ENCODE measurements around the gene CEP63.

DNA sequence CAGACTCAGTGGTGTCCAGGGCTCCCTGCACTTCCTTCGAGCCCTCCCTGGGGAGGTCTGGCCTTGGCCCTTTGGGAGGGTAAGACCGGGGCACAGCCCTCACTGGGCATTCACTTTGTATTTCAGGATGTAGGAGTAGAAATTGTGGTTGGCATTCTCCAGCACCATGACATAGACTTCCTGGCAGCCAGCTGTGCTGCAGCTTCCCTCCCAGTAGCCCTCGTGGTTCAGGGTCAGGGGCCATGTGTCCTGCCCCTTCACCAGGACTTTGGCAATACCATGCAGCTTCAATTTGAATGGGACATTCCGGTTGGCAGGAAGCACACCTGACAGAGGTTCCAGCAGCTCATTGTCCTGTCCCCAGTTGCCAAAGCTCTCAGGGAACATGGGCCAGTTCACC lies 117.6 kb downstream of the CEP63 start:
- TF ChIP-seq, protein P1, sequence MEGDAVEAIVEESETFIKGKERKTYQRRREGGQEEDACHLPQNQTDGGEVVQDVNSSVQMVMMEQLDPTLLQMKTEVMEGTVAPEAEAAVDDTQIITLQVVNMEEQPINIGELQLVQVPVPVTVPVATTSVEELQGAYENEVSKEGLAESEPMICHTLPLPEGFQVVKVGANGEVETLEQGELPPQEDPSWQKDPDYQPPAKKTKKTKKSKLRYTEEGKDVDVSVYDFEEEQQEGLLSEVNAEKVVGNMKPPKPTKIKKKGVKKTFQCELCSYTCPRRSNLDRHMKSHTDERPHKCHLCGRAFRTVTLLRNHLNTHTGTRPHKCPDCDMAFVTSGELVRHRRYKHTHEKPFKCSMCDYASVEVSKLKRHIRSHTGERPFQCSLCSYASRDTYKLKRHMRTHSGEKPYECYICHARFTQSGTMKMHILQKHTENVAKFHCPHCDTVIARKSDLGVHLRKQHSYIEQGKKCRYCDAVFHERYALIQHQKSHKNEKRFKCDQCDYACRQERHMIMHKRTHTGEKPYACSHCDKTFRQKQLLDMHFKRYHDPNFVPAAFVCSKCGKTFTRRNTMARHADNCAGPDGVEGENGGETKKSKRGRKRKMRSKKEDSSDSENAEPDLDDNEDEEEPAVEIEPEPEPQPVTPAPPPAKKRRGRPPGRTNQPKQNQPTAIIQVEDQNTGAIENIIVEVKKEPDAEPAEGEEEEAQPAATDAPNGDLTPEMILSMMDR (conservative IDR thresholded peaks at IDR 0.05): no peak
- TF ChIP-seq ZFX (IDR thresholded peaks at IDR 0.05): no peak

Data from C4-2B (cell line).